Left ventricle myocardium inferior (tissue), 1 donor: ENCODE data around the gene OXA1L. TPM values are rescaled to one million over a fixed set of nuclear protein-coding genes. Genes with fewer than 3 reads are reported as not detected.

Experiments used
- DNase-seq: peaks from one replicate; pipeline ENCODE4 v3.0.0-alpha.2; 2020
- H3K27ac ChIP-seq: fragments of 200-600 bp; replicated peaks from 2 replicates; pipeline ENCODE4 v1.8.0; 2021
- H3K27me3 ChIP-seq: fragments of 200-600 bp; 2 replicates; pipeline ENCODE4 v1.8.0; 2021; ENCODE audit warnings: low read depth
- H3K36me3 ChIP-seq: fragments of 200-600 bp; 2 replicates; pipeline ENCODE4 v1.8.0; 2021
- H3K4me1 ChIP-seq: fragments of 200-600 bp; 2 replicates; pipeline ENCODE4 v1.8.0; 2021
- H3K4me3 ChIP-seq: fragments of 200-600 bp; 2 replicates; pipeline ENCODE4 v1.8.0; 2021; ENCODE audit warnings: mild to moderate bottlenecking, moderate library complexity
- H3K9me3 ChIP-seq: fragments of 200-600 bp; replicated peaks from 2 replicates; pipeline ENCODE4 v1.8.0; 2021
- intact Hi-C: fragments of 100-400 bp; cut with micrococcal nuclease; formaldehyde crosslinking; loops from one replicate; pipeline ENCODE4 v1.11.0; 2022
- total RNA-seq: library from RNA; stranded (reverse); fragmentation: NEBNext Ultra II Directional; extraction: Animal tissue kit (Norgen Biotek cat#: 25700); gene quantifications from one replicate; pipeline ENCODE4 v1.2.1, GENCODE V29; 2021
- TF ChIP-seq, protein P1 (sequence below): fragments of 200-600 bp; IDR thresholded peaks from 2 replicates; pipeline ENCODE4 v1.8.0; 2021; ENCODE audit warnings: antibody characterized with exemption, mild to moderate bottlenecking, borderline replicate concordance
- donor health status: DM: no; HTN: yes; CAD: no; lungs with severe emphysema.

The OXA1L gene
- total RNA-seq, 1 donor from 2014 or later = 182 TPM

- intact Hi-C loops = no loop called here
- TF ChIP-seq, protein P1, sequence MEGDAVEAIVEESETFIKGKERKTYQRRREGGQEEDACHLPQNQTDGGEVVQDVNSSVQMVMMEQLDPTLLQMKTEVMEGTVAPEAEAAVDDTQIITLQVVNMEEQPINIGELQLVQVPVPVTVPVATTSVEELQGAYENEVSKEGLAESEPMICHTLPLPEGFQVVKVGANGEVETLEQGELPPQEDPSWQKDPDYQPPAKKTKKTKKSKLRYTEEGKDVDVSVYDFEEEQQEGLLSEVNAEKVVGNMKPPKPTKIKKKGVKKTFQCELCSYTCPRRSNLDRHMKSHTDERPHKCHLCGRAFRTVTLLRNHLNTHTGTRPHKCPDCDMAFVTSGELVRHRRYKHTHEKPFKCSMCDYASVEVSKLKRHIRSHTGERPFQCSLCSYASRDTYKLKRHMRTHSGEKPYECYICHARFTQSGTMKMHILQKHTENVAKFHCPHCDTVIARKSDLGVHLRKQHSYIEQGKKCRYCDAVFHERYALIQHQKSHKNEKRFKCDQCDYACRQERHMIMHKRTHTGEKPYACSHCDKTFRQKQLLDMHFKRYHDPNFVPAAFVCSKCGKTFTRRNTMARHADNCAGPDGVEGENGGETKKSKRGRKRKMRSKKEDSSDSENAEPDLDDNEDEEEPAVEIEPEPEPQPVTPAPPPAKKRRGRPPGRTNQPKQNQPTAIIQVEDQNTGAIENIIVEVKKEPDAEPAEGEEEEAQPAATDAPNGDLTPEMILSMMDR = no peak
- H3K27me3 ChIP-seq = no peaks in the 10 kb centered on the region
Measured at GRCh38 chr14:22796087-22796707, 29.7 kb downstream of the OXA1L start.

DNA sequence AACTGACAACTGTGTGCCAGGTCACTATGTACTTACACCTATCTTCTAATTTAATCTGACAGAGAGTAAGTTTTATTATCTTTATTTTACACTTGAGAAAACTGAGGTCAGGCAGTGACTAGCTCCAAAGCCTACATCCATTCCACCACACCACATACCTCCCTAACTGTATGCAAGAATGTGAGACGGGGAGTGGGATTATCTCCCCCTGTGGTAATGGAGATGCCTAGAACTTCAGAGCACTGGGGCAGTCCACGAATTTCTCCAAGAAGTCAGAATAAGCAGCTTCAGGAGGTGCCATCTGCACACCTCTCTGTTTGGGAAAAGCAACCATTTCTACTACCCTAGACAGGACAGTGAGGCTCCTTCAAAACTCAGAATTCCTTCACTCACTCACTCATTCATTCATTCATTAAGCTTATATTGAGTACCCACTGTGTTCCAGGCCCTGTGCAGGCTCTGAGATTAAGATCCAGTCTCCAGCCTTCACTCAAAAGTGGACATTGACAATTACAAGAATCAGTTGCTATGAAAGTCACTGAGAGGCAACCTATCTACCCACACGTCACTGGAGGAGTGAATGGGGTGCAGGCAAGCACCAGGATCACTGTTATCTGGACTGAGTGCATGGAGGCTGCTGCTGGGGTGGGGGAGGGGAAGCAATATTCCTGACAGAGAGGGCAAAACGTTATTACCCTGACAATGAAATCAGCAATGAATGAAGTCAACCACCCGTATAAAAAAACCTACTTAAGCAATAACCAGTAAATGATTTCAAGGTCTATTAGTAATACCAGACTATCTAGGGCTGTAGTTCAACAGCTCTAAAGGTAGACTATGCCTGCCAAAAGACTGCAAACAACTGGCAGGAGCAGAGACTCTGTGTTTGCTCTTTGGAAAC lies 30.8 kb downstream of the OXA1L start:
- intact Hi-C loops = no loop called here
- Histone ChIP-seq H3K27me3 (no peaks in the 10 kb centered on the region), H3K27ac (no peak overlapping the region), H3K9me3 (no peaks in the 10 kb centered on the region), H3K4me1 (no peaks in the 10 kb centered on the region), H3K36me3 (no peaks in the 10 kb centered on the region), H3K4me3 (no peak overlapping the region)
- TF ChIP-seq, protein P1 = no peak
- DNase-seq = no peak

More at GRCh38 chr14:22796087-22796707, 29.7 kb downstream of the OXA1L start:
- no peak for DNase-seq
- Histone ChIP-seq H3K27ac (no peak overlapping the region), H3K36me3 (no peaks in the 10 kb centered on the region), H3K4me1 (no peaks in the 10 kb centered on the region), H3K9me3 (no peaks in the 10 kb centered on the region), H3K4me3 (no peak overlapping the region)

- Histone ChIP-seq H3K27me3 (no peaks in the 10 kb centered on the region), H3K27ac (no peak overlapping the region), H3K4me1 (no peaks in the 10 kb centered on the region), H3K36me3 (no peaks in the 10 kb centered on the region), H3K4me3 (no peak overlapping the region), H3K9me3 (no peaks in the 10 kb centered on the region)
- intact Hi-C loops = no loop called here
- no peak for DNase-seq
- TF ChIP-seq, protein P1 = no peak
Measured at GRCh38 chr14:22798528-22798927, 32.0 kb downstream of the OXA1L start.

- Histone ChIP-seq H3K4me3 (no peak overlapping the region), H3K4me1 (no peaks in the 10 kb centered on the region), H3K27me3 (no peaks in the 10 kb centered on the region), H3K27ac (no peak overlapping the region), H3K9me3 (no peaks in the 10 kb centered on the region), H3K36me3 (no peaks in the 10 kb centered on the region)
- DNase-seq = no peak
- TF ChIP-seq, protein P1 = no peak
- intact Hi-C loops = no loop called here
Measured at GRCh38 chr14:22800346-22800745, 33.9 kb downstream of the OXA1L start.

DNA sequence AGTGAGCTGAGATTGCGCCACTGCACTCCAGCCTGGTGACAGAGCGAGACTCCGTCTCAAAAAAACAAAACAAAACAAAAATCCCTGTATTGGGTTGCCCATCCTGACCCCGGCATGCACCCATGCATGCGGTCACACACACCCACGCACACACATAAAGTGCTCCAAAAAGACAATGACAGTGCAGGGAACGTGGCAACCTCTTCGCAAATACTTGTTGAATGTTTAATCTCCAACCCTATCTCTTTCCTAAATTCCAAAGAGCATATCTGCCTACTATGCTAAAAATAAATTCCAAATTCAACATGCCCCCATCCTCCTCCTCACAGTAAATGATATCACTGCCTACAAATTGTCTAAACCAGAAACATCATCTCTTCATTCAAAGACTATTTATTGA lies 35.2 kb downstream of the OXA1L start:
- H3K4me1 ChIP-seq = no peaks in the 10 kb centered on the region
- no peaks in the 10 kb centered on the region for H3K27me3 ChIP-seq
- no peak for DNase-seq
- H3K9me3 ChIP-seq = no peaks in the 10 kb centered on the region
- no peak overlapping the region for H3K4me3 ChIP-seq
- H3K36me3 ChIP-seq = no peaks in the 10 kb centered on the region
- intact Hi-C loops = no loop called here
- H3K27ac ChIP-seq = no peak overlapping the region
- TF ChIP-seq, protein P1 = no peak
